Midbrain (tissue), 1 donor: ENCODE results near the gene OR1L8.

Experiments used
- DNase-seq: peaks from one replicate; lab custom pipeline; 2025; lab: John Stamatoyannopoulos, UW

OR1L8 gene

GRCh38 chr9:122518226-122518625, 65.0 kb downstream of the OR1L8 start:
- DNase-seq = no peak
